ENCODE measurements around the gene FHIT.

DNA sequence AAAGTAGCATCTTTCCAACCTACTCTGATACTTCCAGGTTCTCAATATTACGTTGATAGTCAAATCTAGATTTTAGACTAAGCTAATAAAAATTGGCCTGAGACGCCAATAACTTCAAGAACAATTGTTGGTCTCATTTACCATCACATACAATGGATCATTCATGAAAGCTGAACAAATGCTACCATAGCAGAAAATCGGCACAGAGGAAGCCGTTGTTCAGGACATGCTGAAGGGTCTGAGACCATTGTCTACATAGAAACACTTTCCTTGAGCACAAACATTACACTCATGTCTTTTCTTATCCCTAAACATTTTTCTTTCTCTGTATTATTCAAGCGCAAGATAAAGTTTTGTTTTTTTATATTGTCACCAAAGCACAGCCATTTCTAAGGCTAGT lies 37.2 kb upstream of the FHIT start:
- no peak for TF ChIP-seq SIN3A (IDR thresholded peaks at IDR 0.05; ENCODE audit: borderline replicate concordance, insufficient read depth, low read length)
- TF ChIP-seq POLR2AphosphoS5 (IDR thresholded peaks at IDR 0.05; ENCODE audit: low read depth, low read length), result no peak
- TF ChIP-seq, protein P1, sequence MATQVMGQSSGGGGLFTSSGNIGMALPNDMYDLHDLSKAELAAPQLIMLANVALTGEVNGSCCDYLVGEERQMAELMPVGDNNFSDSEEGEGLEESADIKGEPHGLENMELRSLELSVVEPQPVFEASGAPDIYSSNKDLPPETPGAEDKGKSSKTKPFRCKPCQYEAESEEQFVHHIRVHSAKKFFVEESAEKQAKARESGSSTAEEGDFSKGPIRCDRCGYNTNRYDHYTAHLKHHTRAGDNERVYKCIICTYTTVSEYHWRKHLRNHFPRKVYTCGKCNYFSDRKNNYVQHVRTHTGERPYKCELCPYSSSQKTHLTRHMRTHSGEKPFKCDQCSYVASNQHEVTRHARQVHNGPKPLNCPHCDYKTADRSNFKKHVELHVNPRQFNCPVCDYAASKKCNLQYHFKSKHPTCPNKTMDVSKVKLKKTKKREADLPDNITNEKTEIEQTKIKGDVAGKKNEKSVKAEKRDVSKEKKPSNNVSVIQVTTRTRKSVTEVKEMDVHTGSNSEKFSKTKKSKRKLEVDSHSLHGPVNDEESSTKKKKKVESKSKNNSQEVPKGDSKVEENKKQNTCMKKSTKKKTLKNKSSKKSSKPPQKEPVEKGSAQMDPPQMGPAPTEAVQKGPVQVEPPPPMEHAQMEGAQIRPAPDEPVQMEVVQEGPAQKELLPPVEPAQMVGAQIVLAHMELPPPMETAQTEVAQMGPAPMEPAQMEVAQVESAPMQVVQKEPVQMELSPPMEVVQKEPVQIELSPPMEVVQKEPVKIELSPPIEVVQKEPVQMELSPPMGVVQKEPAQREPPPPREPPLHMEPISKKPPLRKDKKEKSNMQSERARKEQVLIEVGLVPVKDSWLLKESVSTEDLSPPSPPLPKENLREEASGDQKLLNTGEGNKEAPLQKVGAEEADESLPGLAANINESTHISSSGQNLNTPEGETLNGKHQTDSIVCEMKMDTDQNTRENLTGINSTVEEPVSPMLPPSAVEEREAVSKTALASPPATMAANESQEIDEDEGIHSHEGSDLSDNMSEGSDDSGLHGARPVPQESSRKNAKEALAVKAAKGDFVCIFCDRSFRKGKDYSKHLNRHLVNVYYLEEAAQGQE (IDR thresholded peaks at IDR 0.05; ENCODE audit: insufficient read depth in 1 of 2, low read depth in 2 of 2, low read length in 2 of 2), result no peak
- TF ChIP-seq TAF1 (IDR thresholded peaks at IDR 0.05; ENCODE audit: borderline replicate concordance, insufficient read depth, low read length), result no peak
